HG03108 (cell line): ENCODE measurements around the gene TERB1.

Source experiments
- ATAC-seq: cut with Tn5 transposase; IDR thresholded peaks from one replicate; pipeline ENCODE4 v1.9.1; 2021; ENCODE audit warnings: moderate library complexity; ENCODE audit not compliant: unreplicated experiment

The TERB1 gene

GRCh38 chr16:66706506-66706880, 94.9 kb downstream of the TERB1 start:
- ATAC-seq, result no peak

- ATAC-seq, result no peak
These were observed 95.4 kb downstream of the TERB1 start for GRCh38 chr16:66705790-66706505.
